NCI-H2171 treated with DMSO at 0.1 percent for 48 hours (cell line): ENCODE measurements around the gene AURKAIP1.
"Not testable (repeated sequence)": the region's sequence is repeated elsewhere in the genome, so short reads cannot be mapped to it uniquely, and the experiment has no call there.

ENCODE experiments used
- DNase-seq: peaks from one replicate; lab custom pipeline; 2025; lab: John Stamatoyannopoulos, UW

AURKAIP1 gene

GRCh38 chr1:1385339-1385738 lies 10.3 kb upstream of the AURKAIP1 start:
- not testable (repeated sequence) for DNase-seq

GRCh38 chr1:1381294-1381693 lies 6.3 kb upstream of the AURKAIP1 start:
- no peak for DNase-seq

- DNase-seq = no peak
Measured at GRCh38 chr1:1380860-1381259, 5.9 kb upstream of the AURKAIP1 start.

- no peak for DNase-seq
Measured at GRCh38 chr1:1377540-1378205, 2.7 kb upstream of the AURKAIP1 start.

- DNase-seq = no peak
Measured at GRCh38 chr1:1376551-1377226, 1.7 kb upstream of the AURKAIP1 start.

GRCh38 chr1:1374589-1374928 lies 448 bp downstream of the AURKAIP1 start:
- no peak for DNase-seq

- no peak for DNase-seq
Measured at GRCh38 chr1:1373815-1374588, 1.0 kb downstream of the AURKAIP1 start.

- DNase-seq = no peak
Measured at GRCh38 chr1:1373051-1373814, 1.8 kb downstream of the AURKAIP1 start.

- DNase-seq = peak; percentile 61
Measured at GRCh38 chr1:1371746-1372711, 3.0 kb downstream of the AURKAIP1 start.

GRCh38 chr1:1371364-1371745 lies 3.7 kb downstream of the AURKAIP1 start:
- no peak for DNase-seq

GRCh38 chr1:1370771-1371300 lies 4.2 kb downstream of the AURKAIP1 start:
- no peak for DNase-seq

- DNase-seq = not testable (repeated sequence)
Measured at GRCh38 chr1:1370094-1370493, 4.9 kb downstream of the AURKAIP1 start.

GRCh38 chr1:1367315-1367714 lies 7.7 kb downstream of the AURKAIP1 start:
- DNase-seq = no peak

GRCh38 chr1:1366699-1367066 lies 8.3 kb downstream of the AURKAIP1 start:
- no peak for DNase-seq

- DNase-seq = no peak
Measured at GRCh38 chr1:1365875-1366698, 8.9 kb downstream of the AURKAIP1 start.

GRCh38 chr1:1364266-1364665 lies 10.7 kb downstream of the AURKAIP1 start:
- no peak for DNase-seq

- no peak for DNase-seq
Measured at GRCh38 chr1:1361982-1362423, 13.0 kb downstream of the AURKAIP1 start.

GRCh38 chr1:1361233-1361981 lies 13.6 kb downstream of the AURKAIP1 start:
- DNase-seq = no peak

- no peak for DNase-seq
Measured at GRCh38 chr1:1360506-1361169, 14.4 kb downstream of the AURKAIP1 start.
